Skin of body (tissue), 2 donors: ENCODE data around the gene BATF3. TPM values are rescaled to one million over a fixed set of nuclear protein-coding genes. Genes with fewer than 3 reads are reported as not detected.
"Not testable (repeated sequence)": the region's sequence is repeated elsewhere in the genome, so short reads cannot be mapped to it uniquely, and the experiment has no call there.

Experiments used
- DNase-seq: peaks from one replicate; lab custom pipeline; 2025; lab: John Stamatoyannopoulos, UW
- total RNA-seq: library from RNA; depleted of rRNA; stranded (reverse); fragments of >200 nt; gene quantifications from one replicate; pipeline ENCODE4 v1.2.3, GENCODE V29; 2014

BATF3 gene
- total RNA-seq, 1 donor from 2014 or later = 1.6 TPM

DNA sequence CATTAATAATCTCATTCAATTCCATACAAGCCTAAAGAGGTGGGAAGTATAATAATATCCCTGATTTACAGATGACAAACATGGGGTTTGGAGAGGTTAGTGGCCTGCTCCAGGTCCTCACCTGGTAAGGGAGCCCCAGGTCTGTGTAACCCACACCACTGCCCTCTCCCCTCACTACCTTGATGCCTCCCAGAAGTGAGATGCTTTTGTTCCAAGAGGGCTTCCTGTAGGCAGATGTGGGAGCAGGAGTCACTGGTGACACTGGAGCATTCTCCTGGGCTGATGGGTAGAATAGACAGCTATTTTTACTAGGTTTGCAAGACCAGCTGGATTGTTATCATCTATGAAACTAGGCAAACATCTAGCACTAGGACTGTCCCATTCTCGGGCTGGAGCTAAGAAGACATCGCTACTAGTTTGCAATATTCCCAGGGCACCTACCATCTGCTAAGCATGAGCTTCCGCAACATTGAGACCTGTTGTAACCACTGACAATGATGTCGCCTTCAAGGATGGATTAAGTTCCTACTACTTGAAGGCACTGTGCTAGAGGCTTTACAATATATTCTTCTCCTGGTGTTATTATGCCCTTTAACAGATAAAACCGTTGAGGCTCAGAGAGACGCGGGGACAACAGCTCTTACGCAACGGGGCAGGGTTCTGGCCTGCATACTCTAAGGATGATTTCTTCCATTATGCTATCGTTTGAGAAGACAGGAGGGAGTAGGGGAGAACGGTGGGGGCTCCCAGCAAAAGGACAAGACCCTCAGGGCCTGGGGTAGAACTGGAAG lies 35.0 kb downstream of the BATF3 start:
- DNase-seq = no peak

DNA sequence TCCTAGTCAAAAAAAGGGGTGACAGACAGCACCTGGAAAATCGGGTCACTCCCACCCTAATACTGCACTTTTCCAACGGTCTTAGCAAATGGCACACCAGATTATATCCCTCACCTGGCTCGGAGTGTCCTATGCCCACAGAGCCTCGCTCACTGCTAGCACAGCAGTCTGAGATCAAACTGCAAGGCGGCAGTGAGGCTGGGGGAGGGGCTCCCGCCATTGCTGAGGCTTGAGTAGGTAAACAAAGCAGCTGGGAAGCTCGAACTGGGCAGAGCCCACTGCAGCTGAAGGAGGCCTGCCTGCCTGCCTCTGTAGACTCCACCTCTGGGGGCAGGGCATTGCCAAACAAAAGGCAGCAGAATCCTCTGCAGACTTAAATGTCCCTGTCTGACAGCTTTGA lies 41.4 kb downstream of the BATF3 start:
- not testable (repeated sequence) for DNase-seq

GRCh38 chr1:212656730-212657129 lies 42.9 kb downstream of the BATF3 start:
- no peak for DNase-seq

DNA sequence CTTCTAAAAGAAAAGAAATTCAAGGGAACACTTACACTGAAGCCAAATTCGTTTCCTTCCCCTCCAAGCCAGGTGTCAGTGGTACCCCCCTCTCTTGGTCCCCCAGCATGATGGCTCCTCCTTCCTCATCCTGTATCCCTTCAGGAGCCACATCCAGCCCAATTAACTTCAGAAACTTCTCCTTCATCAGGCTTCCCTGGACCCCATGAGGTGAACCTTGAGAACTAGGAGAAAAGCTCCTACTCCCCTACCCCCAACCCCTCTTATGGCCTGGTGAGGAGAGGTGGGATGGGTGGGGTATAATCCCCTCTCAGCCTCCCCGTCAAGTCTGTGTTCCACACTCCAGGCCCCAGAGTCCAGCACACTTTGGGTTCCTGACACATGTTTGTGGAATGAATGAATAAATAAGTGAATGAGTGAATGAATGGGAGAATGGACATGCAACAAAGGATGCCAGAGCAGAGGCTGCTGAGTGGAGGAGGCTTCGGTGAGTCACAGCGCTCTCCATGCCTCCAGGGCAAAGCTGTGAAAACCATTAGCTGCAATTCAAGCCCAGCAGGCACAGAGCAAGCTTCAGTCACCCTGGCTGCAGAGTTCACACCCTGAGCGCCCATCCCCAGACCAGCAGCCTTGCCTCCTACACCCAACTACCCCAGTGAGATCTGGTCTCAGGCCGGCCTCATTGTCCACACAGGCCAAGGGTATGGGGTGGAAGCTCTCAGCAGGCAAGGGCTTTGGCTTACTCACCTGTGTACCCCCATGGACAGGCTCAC lies 43.8 kb downstream of the BATF3 start:
- no peak for DNase-seq

GRCh38 chr1:212652609-212653008 lies 47.0 kb downstream of the BATF3 start:
- DNase-seq = no peak

- no peak for DNase-seq
These were observed 47.7 kb downstream of the BATF3 start for GRCh38 chr1:212651977-212652376.

DNA sequence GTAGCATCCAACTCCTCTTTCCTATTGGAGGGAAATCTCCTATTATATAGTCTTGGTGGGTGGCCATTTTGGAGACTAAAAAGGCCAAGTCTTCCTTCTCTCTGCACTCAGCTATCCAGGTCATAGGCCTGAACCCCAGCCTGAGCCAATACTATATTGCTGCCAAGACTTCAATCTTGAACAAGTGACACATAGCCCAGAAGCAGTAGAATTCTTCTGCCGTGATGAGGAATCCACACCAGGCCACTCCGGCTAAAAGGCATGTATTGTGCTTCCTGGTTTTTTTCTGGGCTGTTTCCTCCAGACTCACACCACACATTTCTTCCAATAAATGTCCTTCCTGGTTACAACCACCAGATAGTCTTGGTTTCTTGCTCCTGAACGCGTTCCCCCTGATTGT lies 48.1 kb downstream of the BATF3 start:
- DNase-seq = no peak

GRCh38 chr1:212650228-212650627 lies 49.4 kb downstream of the BATF3 start:
- no peak for DNase-seq

DNA sequence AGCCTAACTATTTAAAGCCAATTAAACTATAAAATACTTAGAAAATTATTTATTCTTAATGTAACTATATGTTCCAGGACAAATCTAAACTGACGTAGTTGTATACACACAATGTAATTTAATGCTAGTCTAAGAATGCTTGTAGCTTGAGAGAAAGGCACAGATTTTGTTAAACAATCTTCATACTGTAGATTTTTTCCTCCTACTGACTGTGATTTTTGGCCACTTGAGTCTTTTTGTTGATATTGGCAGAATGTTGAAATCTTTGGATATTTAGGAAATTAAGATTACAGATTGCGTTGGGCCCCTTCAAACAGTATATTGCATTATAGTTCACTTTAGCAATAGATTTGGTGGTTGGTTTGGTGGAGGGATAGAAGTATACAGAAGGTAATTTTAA lies 50.6 kb downstream of the BATF3 start:
- DNase-seq = no peak

- no peak for DNase-seq
These were observed 51.2 kb downstream of the BATF3 start for GRCh38 chr1:212648431-212648830.

DNA sequence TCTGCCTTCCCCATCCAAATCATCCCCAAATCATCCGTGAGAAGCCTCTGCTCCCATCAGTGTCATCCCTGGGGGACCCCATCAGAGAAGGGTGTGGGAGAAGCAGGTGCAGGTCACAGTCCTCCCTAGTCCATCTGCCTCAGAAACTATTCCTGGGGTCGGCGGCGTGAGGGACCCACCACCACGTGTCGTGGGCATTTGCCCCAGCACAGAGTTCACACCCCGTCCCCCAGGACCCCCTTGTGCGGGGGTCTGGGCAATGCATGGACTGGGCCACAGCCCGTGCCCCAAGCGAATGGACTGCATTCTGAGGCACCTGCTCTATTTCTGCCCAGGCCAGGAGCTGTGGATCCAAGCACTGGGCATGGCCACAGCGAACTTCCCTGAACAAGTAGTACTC lies 52.6 kb downstream of the BATF3 start:
- DNase-seq = no peak

DNA sequence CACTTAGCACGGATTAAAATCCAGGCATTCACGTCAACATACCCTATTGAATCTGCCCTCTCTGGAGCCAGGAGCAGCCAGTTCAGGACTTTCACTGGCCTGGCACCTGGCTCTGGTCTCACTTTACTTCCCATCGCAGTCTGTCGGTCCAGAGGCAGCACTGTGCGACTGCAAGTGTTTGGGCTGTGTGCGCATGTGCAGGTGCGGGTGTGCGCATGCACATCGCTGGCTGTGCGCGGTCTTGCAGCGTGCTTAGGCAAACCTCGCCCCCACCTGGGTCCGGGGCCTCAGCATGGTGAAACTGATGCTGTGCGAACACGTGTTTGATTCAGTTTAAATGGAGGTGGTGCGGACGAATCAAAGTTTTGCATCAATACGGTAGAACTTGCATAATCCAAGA lies 53.1 kb downstream of the BATF3 start:
- no peak for DNase-seq

GRCh38 chr1:212645546-212646543 lies 53.8 kb downstream of the BATF3 start:
- DNase-seq = no peak

- no peak for DNase-seq
These were observed 54.6 kb downstream of the BATF3 start for GRCh38 chr1:212644866-212645545.

DNA sequence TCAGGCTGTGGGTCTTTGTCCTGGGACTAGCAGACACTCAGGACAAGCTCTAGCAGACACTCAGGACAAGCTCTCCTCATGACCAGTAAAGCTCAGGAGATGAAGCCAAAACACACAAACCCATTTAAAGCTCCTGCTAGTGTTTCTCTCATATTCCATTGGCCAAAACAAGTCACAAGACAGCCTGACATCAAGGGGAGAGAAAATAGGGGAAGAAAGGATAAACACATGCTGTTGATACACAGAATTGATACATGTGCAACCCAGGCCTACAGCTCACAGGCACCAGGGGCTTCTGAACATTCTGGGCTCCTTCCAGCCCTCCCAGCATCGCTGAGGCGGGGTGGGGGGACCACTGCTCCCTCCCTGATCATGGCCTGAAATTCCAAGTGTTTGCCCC lies 55.8 kb downstream of the BATF3 start:
- no peak for DNase-seq

GRCh38 chr1:212641956-212642355 lies 57.7 kb downstream of the BATF3 start:
- DNase-seq = no peak

- no peak for DNase-seq
These were observed 59.3 kb downstream of the BATF3 start for GRCh38 chr1:212640223-212640878.

DNA sequence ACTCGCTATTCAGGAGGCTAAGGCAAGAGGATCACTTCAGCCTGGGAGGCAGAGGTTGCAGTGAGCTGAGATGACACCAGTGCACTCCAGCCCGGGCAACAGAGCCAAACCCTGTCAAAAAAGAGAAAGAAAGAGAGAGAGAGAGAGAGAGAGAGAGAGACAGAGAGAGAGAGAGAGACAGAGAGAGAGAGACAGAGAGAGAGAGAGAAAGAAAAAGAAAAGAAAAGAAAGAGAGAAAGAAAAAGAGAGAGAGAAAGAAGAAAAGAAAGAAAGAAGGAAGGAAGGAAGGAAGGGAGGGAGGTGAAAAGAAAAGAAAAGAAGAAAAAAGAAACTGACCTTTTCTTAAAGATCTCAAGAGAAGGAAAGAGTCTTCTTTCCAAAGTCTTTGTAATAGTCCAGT lies 60.1 kb downstream of the BATF3 start:
- DNase-seq = not testable (repeated sequence)

DNA sequence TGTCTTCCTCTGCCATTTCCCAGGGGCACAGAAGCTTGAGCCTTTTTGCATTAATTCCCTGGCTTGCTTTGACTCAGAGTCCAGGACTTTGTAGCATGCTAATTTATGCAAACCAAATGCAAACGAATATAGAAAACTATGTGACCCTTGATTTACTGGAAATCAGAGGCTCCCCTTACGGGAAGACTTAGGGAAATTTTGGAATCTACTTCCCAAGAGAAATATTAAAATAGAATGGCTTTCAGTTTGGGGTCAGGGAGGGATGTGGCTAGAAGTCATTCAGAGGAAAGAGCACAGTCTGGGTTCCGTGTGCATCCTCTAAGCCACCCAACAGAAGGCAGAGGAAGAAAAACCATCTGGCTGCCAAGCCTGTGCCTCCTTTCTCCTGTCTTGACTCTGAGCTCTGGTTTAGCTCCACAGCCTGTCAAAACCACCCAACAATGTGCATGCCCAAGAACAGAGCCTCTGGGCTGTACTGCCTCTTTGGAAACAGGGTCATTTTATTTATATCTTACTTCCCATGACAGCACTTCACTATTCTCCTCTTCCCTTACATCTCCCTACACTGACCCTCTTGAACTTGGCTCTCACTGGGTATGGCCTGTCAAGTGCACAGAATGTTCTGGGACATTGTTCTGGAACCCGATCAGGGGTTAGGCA lies 61.0 kb downstream of the BATF3 start:
- DNase-seq = peak; percentile 35

GRCh38 chr1:212637902-212638301 lies 61.7 kb downstream of the BATF3 start:
- no peak for DNase-seq
